A673 (cell line): ENCODE data around the gene SH3RF3. TPM values are rescaled to one million over a fixed set of nuclear protein-coding genes. Genes with fewer than 3 reads are reported as not detected.

ENCODE experiments used
- BruUV-seq: library from RNA; stranded (reverse); fragments of 400-500 nt; replicated peaks from 2 replicates; lab custom pipeline; 2021; lab: Mats Ljungman, UMichigan
- CTCF ChIA-PET: fragments of 300-600 bp; sonication (Branson Sonifier 250); formaldehyde crosslinking; loops from one replicate; lab custom pipeline; 2022; ENCODE audit warnings: antibody characterized with exemption; lab: Charles Lee
- POLR2A ChIA-PET: fragments of 300-600 bp; sonication (Branson Sonifier 250); formaldehyde crosslinking; loops from one replicate; lab custom pipeline; 2022; ENCODE audit warnings: antibody characterized with exemption; ENCODE audit not compliant: low non-redundant PET; lab: Charles Lee
- DNase-seq: peaks from one replicate; pipeline ENCODE4 v3.0.0-alpha.2; 2015; ENCODE audit warnings: low spot score
- H3K27ac ChIP-seq: fragments of 200-600 bp; sonication (generic); 2 replicates; pipeline ENCODE4 v1.5.1; 2016; ENCODE audit warnings: mixed run types, low read depth, mild to moderate bottlenecking, mixed read lengths, antibody characterized with exemption, low read length; ENCODE audit not compliant: poor library complexity, severe bottlenecking
- H3K27me3 ChIP-seq: fragments of 200-600 bp; sonication (generic); replicated peaks from 2 replicates; pipeline ENCODE4 v1.6.1; 2017; ENCODE audit warnings: mixed run types, low read depth, mild to moderate bottlenecking, mixed read lengths, antibody characterized with exemption, low read length; ENCODE audit not compliant: insufficient read depth, poor library complexity
- H3K36me3 ChIP-seq: fragments of 200-600 bp; sonication (generic); 2 replicates; pipeline ENCODE4 v1.6.1; 2016; ENCODE audit warnings: mixed run types, mild to moderate bottlenecking, mixed read lengths, antibody characterized with exemption, low read length; ENCODE audit not compliant: insufficient read depth, poor library complexity, severe bottlenecking
- H3K4me1 ChIP-seq: fragments of 200-600 bp; sonication (generic); 2 replicates; pipeline ENCODE4 v1.6.1; 2017; ENCODE audit warnings: mixed run types, mild to moderate bottlenecking, mixed read lengths, antibody characterized with exemption, low read length; ENCODE audit not compliant: insufficient read depth, poor library complexity, severe bottlenecking
- H3K4me3 ChIP-seq: fragments of 200-600 bp; sonication (generic); 2 replicates; pipeline ENCODE4 v1.5.1; 2016; ENCODE audit warnings: low read depth, mixed run types, mild to moderate bottlenecking, mixed read lengths, low read length; ENCODE audit not compliant: poor library complexity, severe bottlenecking
- H3K9me3 ChIP-seq: fragments of 200-600 bp; sonication (generic); 2 replicates; pipeline ENCODE4 v1.6.1; 2016; ENCODE audit warnings: mixed run types, low read depth, mild to moderate bottlenecking, mixed read lengths, antibody characterized with exemption, low read length; ENCODE audit not compliant: poor library complexity, severe bottlenecking
- EZH2 ChIP-seq: fragments of 200-600 bp; sonication (generic); IDR thresholded peaks from 2 replicates; pipeline ENCODE4 v1.6.1; 2017; ENCODE audit warnings: borderline replicate concordance, low read depth, mild to moderate bottlenecking, mixed read lengths, antibody characterized with exemption, low read length; ENCODE audit not compliant: poor library complexity, severe bottlenecking
- intact Hi-C: fragments of 100-400 bp; cut with micrococcal nuclease; formaldehyde crosslinking; loops from one replicate; pipeline ENCODE4 v1.10.0; 2022; ENCODE audit not compliant: unreplicated experiment
- total RNA-seq: library from RNA; stranded (reverse); gene quantifications from 2 replicates; pipeline ENCODE4 v1.2.3, GENCODE V29; 2021
- TF ChIP-seq, protein P1 (sequence below): fragments of 300-800, 200-600 bp; sonication (generic); conservative IDR thresholded peaks from 2 replicates; pipeline ENCODE4 v1.5.1; 2017; ENCODE audit warnings: low read depth, mild to moderate bottlenecking, antibody characterized with exemption, low read length, moderate library complexity, mixed read lengths

Gene SH3RF3
- total RNA-seq, 1 experiment from 2014 or later = 0.15 TPM

DNA sequence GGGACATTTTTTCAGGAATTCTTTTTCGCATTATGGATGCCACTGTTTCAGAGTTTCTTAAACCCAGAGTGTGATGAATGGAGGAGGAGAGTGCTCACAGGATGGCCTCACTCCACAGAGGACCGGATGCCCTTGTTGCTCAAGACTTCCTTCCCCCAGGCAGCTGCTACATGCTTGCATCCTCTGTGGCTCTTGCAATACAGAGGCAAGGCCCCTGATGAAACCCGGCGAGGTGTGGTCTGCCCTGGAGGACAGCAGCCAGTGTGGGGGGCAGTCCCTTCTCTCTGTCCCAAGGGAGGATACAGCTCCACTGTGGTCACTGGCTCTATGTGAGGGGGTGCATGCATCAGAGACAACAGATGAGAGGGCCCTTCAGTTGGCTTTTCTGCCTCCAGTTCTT lies 109.6 kb downstream of the SH3RF3 start:
- H3K36me3 ChIP-seq = no peaks in the 10 kb centered on the region
- no peaks in the 10 kb centered on the region for H3K9me3 ChIP-seq
- ChIA-PET POLR2A (no interaction called here), CTCF (no interaction called here)
- TF ChIP-seq, protein P1, sequence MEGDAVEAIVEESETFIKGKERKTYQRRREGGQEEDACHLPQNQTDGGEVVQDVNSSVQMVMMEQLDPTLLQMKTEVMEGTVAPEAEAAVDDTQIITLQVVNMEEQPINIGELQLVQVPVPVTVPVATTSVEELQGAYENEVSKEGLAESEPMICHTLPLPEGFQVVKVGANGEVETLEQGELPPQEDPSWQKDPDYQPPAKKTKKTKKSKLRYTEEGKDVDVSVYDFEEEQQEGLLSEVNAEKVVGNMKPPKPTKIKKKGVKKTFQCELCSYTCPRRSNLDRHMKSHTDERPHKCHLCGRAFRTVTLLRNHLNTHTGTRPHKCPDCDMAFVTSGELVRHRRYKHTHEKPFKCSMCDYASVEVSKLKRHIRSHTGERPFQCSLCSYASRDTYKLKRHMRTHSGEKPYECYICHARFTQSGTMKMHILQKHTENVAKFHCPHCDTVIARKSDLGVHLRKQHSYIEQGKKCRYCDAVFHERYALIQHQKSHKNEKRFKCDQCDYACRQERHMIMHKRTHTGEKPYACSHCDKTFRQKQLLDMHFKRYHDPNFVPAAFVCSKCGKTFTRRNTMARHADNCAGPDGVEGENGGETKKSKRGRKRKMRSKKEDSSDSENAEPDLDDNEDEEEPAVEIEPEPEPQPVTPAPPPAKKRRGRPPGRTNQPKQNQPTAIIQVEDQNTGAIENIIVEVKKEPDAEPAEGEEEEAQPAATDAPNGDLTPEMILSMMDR = no peak
- TF ChIP-seq EZH2 = no peak
- no peaks in the 10 kb centered on the region for H3K27me3 ChIP-seq
- intact Hi-C loops = no loop called here
- H3K4me3 ChIP-seq = no peak overlapping the region
- H3K4me1 ChIP-seq = no peaks in the 10 kb centered on the region
- H3K27ac ChIP-seq = no peak overlapping the region
- no TSS peak for BruUV-seq
- peak; percentile 33 for DNase-seq

DNA sequence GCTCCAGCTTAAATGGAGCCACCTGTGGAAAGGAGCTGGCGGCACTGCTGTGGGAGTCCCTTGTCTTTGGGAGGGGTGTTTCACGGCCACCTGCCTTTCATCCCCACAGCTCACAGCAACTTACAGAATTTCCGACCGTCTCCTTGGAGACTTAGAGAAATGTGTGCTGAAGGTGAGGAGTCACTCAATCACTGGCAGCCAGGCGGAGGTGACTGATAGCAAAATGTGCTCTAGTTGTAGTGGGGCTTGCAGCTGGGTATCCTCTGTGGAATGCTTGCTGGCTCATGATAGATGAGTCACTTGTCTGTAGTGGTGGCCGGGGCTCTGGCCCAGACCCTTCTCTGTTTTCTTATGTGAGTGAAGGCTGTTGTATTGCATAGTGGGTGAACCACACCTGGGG lies 110.7 kb downstream of the SH3RF3 start:
- Histone ChIP-seq H3K4me3 (no peak overlapping the region), H3K27me3 (no peaks in the 10 kb centered on the region), H3K36me3 (no peaks in the 10 kb centered on the region), H3K4me1 (no peaks in the 10 kb centered on the region), H3K9me3 (no peaks in the 10 kb centered on the region), H3K27ac (no peak overlapping the region)
- no TSS peak for BruUV-seq
- POLR2A ChIA-PET = no interaction called here
- intact Hi-C loops = no loop called here
- no peak for DNase-seq
- CTCF ChIA-PET = no interaction called here
- TF ChIP-seq, protein P1 = no peak

DNA sequence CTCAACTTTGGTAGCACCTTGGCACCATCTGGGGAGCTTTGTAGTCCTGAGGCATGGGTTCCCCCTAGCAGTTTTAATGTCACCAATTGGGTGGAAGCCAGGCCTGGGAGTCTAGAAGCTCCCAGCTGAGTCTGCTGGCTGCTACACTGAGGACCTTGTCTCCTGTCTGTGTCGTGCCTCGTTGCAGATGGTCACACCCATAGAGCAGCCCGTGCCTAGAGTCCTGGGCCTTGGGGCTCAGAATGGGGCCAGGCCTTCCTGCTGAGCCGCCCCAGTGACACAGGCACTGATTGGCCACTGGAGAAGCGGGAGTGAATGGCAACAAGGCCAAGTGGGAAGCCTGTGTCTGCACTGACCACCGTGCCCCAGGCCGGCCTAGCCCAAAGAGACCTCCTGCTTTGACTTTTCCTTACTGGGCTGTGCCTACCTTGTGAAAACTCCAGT lies 113.2 kb downstream of the SH3RF3 start:
- no peak for TF ChIP-seq EZH2
- TF ChIP-seq, protein P1 = no peak
- Histone ChIP-seq H3K27ac (no peak overlapping the region), H3K4me1 (no peaks in the 10 kb centered on the region), H3K27me3 (no peaks in the 10 kb centered on the region), H3K4me3 (no peak overlapping the region), H3K36me3 (no peaks in the 10 kb centered on the region), H3K9me3 (no peaks in the 10 kb centered on the region)
- intact Hi-C loops = no loop called here
- BruUV-seq = no TSS peak
- no peak for DNase-seq
- ChIA-PET POLR2A (no interaction called here), CTCF (interaction anchor here (0.6 kb wide), 1 partner anchor 168 kb away, joined by 3 read pairs; no protein-coding TSS in a partner anchor)
